Epithelial cell of esophagus (primary cell): ENCODE measurements around the gene DIP2C.

ENCODE experiments used
- DNase-seq: peaks from one replicate; pipeline ENCODE4 v3.0.0; 2010; ENCODE audit warnings: low read depth
- H3K4me3 ChIP-seq: 2 replicates; pipeline ENCODE4 v1.5.1; 2011; ENCODE audit warnings: mild to moderate bottlenecking, low read length, control low read depth
- TF ChIP-seq, protein P1 (sequence below): IDR thresholded peaks from 2 replicates; pipeline ENCODE4 v1.5.1; 2011; ENCODE audit warnings: low read depth, mild to moderate bottlenecking, low read length, control low read depth, inconsistent platforms; ENCODE audit not compliant: insufficient read depth; ENCODE audit errors: missing control alignments

DIP2C gene

DNA sequence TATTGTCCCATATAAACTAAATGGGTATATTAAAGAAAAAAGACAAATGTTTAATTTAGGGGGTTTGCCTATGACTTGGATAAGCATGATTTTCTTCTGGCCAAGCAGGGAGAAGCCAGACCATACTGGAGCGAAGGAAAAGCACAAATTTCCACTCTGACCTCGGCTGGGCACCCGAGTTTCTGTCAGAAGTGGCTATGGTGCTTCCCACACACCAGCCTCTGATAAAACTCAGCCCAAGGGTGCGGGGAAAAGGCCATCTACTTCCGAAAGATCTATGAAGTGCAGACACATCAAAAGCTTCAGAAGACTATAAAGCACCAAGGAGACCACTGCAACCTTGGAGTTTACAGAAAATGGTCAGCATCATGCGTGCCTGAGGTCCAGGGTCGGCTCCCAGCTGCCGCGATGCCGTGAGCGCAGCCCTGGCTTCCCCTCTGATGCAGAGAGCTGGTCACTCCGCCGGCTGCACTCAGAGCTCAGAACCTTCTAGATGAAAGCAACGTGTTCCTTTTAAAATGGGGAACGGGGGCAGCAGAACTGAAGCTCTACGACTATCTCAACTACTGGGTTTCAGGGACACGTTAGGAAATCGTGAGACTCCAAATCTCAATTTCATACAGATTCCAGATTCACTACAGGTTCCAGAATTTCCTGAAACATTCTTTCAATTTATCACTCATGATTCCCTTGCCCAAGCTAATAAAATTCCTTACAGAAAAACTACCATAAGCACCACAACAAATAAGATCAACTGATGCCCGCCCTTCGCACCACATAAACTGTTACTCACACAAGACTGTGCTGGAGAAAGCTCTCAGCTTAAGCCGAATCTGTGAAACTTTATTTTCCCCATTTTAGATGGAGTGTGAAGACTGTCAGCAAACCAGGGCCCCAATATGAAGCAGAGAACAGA lies 84.5 kb downstream of the DIP2C start:
- TF ChIP-seq, protein P1, sequence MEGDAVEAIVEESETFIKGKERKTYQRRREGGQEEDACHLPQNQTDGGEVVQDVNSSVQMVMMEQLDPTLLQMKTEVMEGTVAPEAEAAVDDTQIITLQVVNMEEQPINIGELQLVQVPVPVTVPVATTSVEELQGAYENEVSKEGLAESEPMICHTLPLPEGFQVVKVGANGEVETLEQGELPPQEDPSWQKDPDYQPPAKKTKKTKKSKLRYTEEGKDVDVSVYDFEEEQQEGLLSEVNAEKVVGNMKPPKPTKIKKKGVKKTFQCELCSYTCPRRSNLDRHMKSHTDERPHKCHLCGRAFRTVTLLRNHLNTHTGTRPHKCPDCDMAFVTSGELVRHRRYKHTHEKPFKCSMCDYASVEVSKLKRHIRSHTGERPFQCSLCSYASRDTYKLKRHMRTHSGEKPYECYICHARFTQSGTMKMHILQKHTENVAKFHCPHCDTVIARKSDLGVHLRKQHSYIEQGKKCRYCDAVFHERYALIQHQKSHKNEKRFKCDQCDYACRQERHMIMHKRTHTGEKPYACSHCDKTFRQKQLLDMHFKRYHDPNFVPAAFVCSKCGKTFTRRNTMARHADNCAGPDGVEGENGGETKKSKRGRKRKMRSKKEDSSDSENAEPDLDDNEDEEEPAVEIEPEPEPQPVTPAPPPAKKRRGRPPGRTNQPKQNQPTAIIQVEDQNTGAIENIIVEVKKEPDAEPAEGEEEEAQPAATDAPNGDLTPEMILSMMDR, result no peak
- no peak for DNase-seq
- no peak overlapping the region for H3K4me3 ChIP-seq

DNA sequence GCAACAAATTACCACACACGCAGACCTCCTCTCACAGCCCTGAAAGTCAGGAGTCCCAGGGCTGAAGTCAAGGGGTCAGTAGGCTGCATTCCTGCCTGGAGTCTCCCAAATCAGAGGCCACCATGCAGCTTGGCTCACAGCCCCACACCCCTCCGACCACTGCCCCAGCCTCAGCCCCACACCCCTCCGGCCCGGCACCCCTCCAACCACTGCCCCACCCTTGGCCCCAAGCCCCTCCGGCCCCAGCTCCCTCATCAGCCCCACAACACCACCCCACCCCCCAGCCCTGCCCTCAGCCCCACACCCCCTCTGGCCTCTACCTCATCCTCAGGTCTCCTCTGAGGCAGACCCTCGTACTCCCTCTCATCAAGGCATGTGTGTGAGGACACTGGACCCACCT lies 85.7 kb downstream of the DIP2C start:
- no peak overlapping the region for H3K4me3 ChIP-seq
- TF ChIP-seq, protein P1, result no peak
- no peak for DNase-seq

DNA sequence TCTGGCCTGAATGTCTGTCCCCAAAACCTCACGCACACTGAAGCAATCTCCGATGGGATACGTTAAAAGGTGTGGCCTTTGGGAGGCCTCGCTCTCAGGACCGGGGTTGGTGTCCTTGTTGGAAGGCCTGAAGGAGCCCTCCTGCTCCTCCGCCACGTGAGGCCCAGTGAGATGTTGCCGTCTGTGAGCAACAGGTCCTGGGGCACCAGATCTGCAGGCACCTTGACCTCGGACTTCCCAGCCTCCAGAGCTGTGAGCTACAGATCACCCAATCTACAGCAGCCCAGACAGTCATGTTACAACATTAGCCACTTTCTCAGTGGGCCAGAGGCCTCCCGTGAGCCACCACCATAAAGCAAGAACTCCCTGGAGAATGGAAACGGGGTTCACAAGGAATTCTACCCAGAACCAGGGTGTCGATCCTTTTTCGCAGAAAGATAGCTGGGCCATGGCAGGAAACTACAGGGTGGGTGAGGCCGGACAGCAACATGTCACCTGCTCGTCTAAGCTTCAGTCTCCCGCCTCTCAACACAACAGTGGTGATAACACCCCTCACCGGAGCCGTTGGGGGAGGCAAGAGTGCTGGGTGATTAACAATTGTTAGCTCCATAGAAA lies 87.0 kb downstream of the DIP2C start:
- TF ChIP-seq, protein P1, result no peak

DNA sequence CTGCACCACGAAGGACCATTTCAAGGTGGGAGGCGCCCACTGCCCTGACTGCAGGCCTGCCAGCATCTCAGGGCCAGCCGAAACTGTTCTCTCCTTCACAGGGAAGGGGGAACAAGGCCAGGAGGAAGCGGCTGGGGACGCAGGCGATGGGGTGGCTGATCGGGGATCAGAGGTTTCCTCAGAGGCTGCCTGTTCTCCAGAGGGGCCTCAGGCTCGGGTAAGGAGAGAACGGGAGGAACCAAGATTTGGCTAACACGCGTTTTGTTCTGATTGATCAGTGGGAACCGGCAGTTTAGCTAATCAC lies 87.9 kb downstream of the DIP2C start:
- no peak overlapping the region for H3K4me3 ChIP-seq
- TF ChIP-seq, protein P1, result no peak
- DNase-seq, result no peak

More for the DNA sequence above, 87.0 kb downstream of the DIP2C start:
- no peak for DNase-seq
- no peak overlapping the region for H3K4me3 ChIP-seq

DNA sequence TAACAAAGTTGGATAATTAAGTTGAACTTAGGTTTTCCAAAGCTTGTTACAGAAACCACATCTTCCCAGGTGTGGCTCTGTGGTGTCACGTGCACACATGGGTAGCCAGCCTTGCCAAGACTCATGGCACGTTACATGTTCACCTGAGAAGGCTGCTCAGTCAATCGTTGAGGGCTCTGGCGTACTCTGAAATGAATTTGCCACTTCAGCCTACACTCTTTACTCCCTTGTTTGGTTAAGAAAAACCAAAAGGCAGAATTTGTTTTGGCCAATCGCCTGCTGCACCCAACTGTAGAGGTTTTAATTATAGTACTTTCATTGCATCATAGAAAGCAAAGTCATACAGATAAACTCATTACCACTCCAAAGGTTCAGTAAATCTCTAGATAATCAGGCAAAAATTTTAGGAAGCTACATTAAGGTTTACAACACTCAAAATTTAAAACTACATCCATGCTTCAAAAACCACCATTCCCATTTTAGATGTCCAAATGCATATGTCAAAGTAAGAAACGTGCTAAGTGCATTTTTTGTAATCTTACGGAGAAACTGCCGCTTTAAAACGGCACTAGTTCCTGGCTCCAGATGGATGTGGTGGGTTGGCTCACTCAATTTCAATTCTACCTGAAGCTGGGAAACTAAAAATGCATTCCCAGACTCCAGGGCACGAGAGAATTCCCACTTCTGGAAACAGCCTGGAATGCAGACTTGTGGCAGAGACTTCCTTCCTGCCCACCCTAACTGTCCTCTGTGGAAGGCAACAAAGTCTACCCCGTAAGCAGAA lies 88.4 kb downstream of the DIP2C start:
- H3K4me3 ChIP-seq, result no peak overlapping the region
- no peak for DNase-seq
- TF ChIP-seq, protein P1, result no peak

DNA sequence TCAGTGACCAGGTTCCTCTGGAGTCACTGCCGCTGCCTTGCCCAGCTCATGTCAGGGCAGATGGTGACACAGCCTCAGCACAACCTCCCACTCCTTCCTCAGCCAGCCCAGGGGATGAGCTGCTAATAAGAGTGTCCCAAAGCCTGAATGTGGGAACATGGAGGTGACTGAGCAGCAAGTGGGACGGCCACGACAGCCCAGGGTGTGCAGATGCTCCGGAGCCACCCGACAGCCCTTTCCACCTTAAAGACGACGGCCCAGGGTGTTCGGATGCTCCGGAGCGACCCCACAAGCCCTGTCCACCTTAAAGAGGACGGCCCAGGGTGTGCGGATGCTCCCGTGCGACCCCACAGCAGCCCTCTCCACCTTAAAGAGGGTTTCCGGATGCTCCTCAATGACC lies 89.2 kb downstream of the DIP2C start:
- no peak for DNase-seq
- TF ChIP-seq, protein P1, result no peak
- H3K4me3 ChIP-seq, result no peak overlapping the region
